HepG2 (cell line): Measurements from ENCODE around the gene MACROH2A1. TPM values are rescaled to one million over a fixed set of nuclear protein-coding genes. Genes with fewer than 3 reads are reported as not detected.

Source experiments
- ATF7 ChIP-seq, 2 experiments: fragments of 450-650 bp in 1 of 2; sonication (generic) in 1 of 2; formaldehyde crosslinking in 1 of 2; IDR thresholded peaks; 2 replicates each; pipeline versions ENCODE4 v1.4.0 to v1.6.1; 2016 to 2020; ENCODE audit warnings: antibody characterized with exemption in 1 of 2, mild to moderate bottlenecking in 1 of 2, missing genetic modification reagents in 1 of 2
- FOXA3 ChIP-seq: IDR thresholded peaks from 2 replicates; pipeline ENCODE4 v1.6.1; 2016; ENCODE audit warnings: missing genetic modification reagents, missing compliant biosample characterization
- HDAC1 ChIP-seq: sonication (generic); formaldehyde crosslinking; IDR thresholded peaks from 2 replicates; pipeline ENCODE4 v1.5.1; 2020; ENCODE audit warnings: mild to moderate bottlenecking, missing genetic modification reagents
- POLR2AphosphoS5 ChIP-seq: IDR thresholded peaks from 2 replicates; pipeline ENCODE4 v1.6.1; 2012; ENCODE audit warnings: low read depth, low read length
- RAD51 ChIP-seq: fragments of 450-650 bp; IDR thresholded peaks from 2 replicates; pipeline ENCODE4 v1.6.1; 2016; ENCODE audit warnings: borderline replicate concordance
- SALL1 ChIP-seq: sonication (generic); formaldehyde crosslinking; IDR thresholded peaks from 2 replicates; pipeline ENCODE4 v1.8.0; 2022; ENCODE audit warnings: mild to moderate bottlenecking, missing genetic modification reagents
- SIX1 ChIP-seq: sonication (generic); formaldehyde crosslinking; IDR thresholded peaks from 2 replicates; pipeline ENCODE4 v1.4.0; 2020; ENCODE audit warnings: missing genetic modification reagents, borderline replicate concordance
- SIX4 ChIP-seq: sonication (generic); formaldehyde crosslinking; IDR thresholded peaks from 2 replicates; pipeline ENCODE4 v1.4.0; 2020; ENCODE audit warnings: missing genetic modification reagents
- SNAPC2 ChIP-seq: sonication (generic); formaldehyde crosslinking; IDR thresholded peaks from 2 replicates; pipeline ENCODE4 v1.8.1; 2022; ENCODE audit warnings: mild to moderate bottlenecking, missing genetic modification reagents
- SOX13 ChIP-seq, 3 experiments: fragments of 450-650 bp in 1 of 3; sonication (generic) in 1 of 3; formaldehyde crosslinking in 1 of 3; IDR thresholded peaks in 2 of 3; conservative IDR thresholded peaks in 1 of 3; 2 replicates each; pipeline versions ENCODE4 v1.5.0 to v1.6.1; 2016 to 2020; ENCODE audit warnings: antibody characterized with exemption in 1 of 3, mild to moderate bottlenecking in 1 of 3, missing compliant biosample characterization in 1 of 3, missing genetic modification reagents in 1 of 3, moderate library complexity in 1 of 3
- ZFP36 ChIP-seq: fragments of 150-350 bp; IDR thresholded peaks from 2 replicates; pipeline ENCODE4 v1.6.1; 2018; ENCODE audit warnings: borderline replicate concordance, low read length, low read depth; ENCODE audit not compliant: partially characterized antibody
- ZNF205 ChIP-seq: IDR thresholded peaks from 2 replicates; pipeline ENCODE4 v1.6.1; 2018; ENCODE audit warnings: missing biosample characterization, missing genetic modification reagents
- polyA plus RNA-seq, 8 experiments: library from polyadenylated mRNA; depleted of rRNA in 3 of 8; stranded (reverse) in 7 of 8; unstranded in 1 of 8; fragments of >200 nt; fragmentation: Illumina TruSeq in 4 of 8; extraction: Trizol in 4 of 8; gene quantifications; 2 replicates each; pipeline versions ENCODE4 v1.2.1 to v1.2.3, GENCODE V29; 2011 to 2016; ENCODE audit warnings: low read depth in 4 of 8, missing spikeins in 1 of 8, mixed read lengths in 1 of 8; ENCODE audit not compliant: insufficient read depth in 1 of 8
- total RNA-seq, 5 experiments: library from RNA; depleted of rRNA; stranded (reverse); fragments of >200 nt; fragmentation: Illumina TruSeq; extraction: Trizol; gene quantifications; 2 replicates each; pipeline ENCODE4 v1.2.3, GENCODE V29; 2016; ENCODE audit warnings: low read depth in 1 of 5
- TF ChIP-seq, protein P1 (sequence below): sonication (generic); formaldehyde crosslinking; IDR thresholded peaks from 2 replicates; pipeline ENCODE4 v1.9.0; 2022; ENCODE audit warnings: missing genetic modification reagents, mild to moderate bottlenecking, borderline replicate concordance
- TF ChIP-seq, protein P2 (sequence below): IDR thresholded peaks from 2 replicates; pipeline ENCODE4 v1.6.1; 2016; ENCODE audit warnings: missing compliant biosample characterization, missing genetic modification reagents, borderline replicate concordance
- TF ChIP-seq, protein P3 (sequence below): sonication (generic); formaldehyde crosslinking; IDR thresholded peaks from 2 replicates; pipeline ENCODE4 v1.8.0; 2022; ENCODE audit warnings: mild to moderate bottlenecking, missing genetic modification reagents; ENCODE audit not compliant: insufficient replicate concordance
- TF ChIP-seq, protein P4 (sequence below): sonication (generic); formaldehyde crosslinking; IDR thresholded peaks from 2 replicates; pipeline ENCODE4 v1.4.0; 2020; ENCODE audit warnings: missing genetic modification reagents, borderline replicate concordance
- TF ChIP-seq, protein P5 (sequence below): sonication (generic); formaldehyde crosslinking; IDR thresholded peaks from 2 replicates; pipeline ENCODE4 v1.5.1; 2020; ENCODE audit warnings: mild to moderate bottlenecking, missing genetic modification reagents, borderline replicate concordance

The MACROH2A1 gene
- total and polyA plus RNA-seq, 2 of the 13 experiments (the other 11 are each of a cell fraction or from before 2014, with no cell fraction given), result 69.1 to 158 TPM

DNA sequence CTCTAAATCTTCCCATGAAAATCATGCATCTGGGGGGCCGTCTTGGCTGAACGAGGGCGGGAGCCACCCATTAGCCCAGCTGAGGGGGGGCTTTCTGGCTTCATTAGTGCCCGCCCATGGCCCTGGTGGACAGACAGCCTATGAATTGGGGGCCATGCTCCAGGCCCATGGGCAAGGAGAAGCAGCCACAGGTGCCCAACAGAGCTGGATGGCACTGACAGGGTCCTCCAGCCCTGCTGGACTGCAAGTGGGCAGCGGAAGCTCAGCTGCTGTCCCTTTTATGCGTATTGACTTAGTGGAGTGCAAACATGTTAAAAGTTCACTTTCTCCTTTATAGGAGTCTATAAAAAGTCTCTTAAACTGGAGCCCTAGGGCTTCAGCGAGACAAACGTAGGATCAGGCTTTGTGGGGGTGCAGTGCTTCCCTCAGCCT lies 75.3 kb downstream of the MACROH2A1 start (continued):
- TF ChIP-seq SOX13 (IDR thresholded peaks at IDR 0.05) (no peak), SOX13 (CRISPR knock-in tag; conservative IDR thresholded peaks at IDR 0.05 in 1 of 2, IDR thresholded peaks at IDR 0.05 in 1 of 2) (peak in 1 of 2 experiments; percentile 29; a peak in 1 of 4 replicates), ATF7 (IDR thresholded peaks at IDR 0.05) (no peak), ATF7 (CRISPR knock-in tag; IDR thresholded peaks at IDR 0.05) (no peak), ZFP36 (no peak), HDAC1 (CRISPR knock-in tag) (peak; percentile 54; the same call in 1 of the 2 replicates), RAD51 (no peak), FOXA3 (CRISPR knock-in tag) (peak; percentile 89), POLR2AphosphoS5 (no peak), SALL1 (peak; percentile 63), SIX4 (CRISPR knock-in tag) (no peak), SNAPC2 (CRISPR knock-in tag) (no peak), ZNF205 (CRISPR knock-in tag) (0 out of 2 replicates have a peak, but pooled peaks have one; percentile 33), SIX1 (CRISPR knock-in tag) (no peak)
- TF ChIP-seq, protein P1, sequence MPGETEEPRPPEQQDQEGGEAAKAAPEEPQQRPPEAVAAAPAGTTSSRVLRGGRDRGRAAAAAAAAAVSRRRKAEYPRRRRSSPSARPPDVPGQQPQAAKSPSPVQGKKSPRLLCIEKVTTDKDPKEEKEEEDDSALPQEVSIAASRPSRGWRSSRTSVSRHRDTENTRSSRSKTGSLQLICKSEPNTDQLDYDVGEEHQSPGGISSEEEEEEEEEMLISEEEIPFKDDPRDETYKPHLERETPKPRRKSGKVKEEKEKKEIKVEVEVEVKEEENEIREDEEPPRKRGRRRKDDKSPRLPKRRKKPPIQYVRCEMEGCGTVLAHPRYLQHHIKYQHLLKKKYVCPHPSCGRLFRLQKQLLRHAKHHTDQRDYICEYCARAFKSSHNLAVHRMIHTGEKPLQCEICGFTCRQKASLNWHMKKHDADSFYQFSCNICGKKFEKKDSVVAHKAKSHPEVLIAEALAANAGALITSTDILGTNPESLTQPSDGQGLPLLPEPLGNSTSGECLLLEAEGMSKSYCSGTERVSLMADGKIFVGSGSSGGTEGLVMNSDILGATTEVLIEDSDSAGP (CRISPR knock-in tag), result peak; percentile 73
- TF ChIP-seq, protein P2, sequence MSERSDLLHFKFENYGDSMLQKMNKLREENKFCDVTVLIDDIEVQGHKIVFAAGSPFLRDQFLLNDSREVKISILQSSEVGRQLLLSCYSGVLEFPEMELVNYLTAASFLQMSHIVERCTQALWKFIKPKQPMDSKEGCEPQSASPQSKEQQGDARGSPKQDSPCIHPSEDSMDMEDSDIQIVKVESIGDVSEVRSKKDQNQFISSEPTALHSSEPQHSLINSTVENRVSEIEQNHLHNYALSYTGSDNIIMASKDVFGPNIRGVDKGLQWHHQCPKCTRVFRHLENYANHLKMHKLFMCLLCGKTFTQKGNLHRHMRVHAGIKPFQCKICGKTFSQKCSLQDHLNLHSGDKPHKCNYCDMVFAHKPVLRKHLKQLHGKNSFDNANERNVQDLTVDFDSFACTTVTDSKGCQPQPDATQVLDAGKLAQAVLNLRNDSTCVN (CRISPR knock-in tag), result no peak
- TF ChIP-seq, protein P3, sequence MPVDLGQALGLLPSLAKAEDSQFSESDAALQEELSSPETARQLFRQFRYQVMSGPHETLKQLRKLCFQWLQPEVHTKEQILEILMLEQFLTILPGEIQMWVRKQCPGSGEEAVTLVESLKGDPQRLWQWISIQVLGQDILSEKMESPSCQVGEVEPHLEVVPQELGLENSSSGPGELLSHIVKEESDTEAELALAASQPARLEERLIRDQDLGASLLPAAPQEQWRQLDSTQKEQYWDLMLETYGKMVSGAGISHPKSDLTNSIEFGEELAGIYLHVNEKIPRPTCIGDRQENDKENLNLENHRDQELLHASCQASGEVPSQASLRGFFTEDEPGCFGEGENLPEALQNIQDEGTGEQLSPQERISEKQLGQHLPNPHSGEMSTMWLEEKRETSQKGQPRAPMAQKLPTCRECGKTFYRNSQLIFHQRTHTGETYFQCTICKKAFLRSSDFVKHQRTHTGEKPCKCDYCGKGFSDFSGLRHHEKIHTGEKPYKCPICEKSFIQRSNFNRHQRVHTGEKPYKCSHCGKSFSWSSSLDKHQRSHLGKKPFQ, result no peak
- TF ChIP-seq, protein P4, sequence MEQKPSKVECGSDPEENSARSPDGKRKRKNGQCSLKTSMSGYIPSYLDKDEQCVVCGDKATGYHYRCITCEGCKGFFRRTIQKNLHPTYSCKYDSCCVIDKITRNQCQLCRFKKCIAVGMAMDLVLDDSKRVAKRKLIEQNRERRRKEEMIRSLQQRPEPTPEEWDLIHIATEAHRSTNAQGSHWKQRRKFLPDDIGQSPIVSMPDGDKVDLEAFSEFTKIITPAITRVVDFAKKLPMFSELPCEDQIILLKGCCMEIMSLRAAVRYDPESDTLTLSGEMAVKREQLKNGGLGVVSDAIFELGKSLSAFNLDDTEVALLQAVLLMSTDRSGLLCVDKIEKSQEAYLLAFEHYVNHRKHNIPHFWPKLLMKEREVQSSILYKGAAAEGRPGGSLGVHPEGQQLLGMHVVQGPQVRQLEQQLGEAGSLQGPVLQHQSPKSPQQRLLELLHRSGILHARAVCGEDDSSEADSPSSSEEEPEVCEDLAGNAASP (CRISPR knock-in tag), result no peak
- TF ChIP-seq, protein P5, sequence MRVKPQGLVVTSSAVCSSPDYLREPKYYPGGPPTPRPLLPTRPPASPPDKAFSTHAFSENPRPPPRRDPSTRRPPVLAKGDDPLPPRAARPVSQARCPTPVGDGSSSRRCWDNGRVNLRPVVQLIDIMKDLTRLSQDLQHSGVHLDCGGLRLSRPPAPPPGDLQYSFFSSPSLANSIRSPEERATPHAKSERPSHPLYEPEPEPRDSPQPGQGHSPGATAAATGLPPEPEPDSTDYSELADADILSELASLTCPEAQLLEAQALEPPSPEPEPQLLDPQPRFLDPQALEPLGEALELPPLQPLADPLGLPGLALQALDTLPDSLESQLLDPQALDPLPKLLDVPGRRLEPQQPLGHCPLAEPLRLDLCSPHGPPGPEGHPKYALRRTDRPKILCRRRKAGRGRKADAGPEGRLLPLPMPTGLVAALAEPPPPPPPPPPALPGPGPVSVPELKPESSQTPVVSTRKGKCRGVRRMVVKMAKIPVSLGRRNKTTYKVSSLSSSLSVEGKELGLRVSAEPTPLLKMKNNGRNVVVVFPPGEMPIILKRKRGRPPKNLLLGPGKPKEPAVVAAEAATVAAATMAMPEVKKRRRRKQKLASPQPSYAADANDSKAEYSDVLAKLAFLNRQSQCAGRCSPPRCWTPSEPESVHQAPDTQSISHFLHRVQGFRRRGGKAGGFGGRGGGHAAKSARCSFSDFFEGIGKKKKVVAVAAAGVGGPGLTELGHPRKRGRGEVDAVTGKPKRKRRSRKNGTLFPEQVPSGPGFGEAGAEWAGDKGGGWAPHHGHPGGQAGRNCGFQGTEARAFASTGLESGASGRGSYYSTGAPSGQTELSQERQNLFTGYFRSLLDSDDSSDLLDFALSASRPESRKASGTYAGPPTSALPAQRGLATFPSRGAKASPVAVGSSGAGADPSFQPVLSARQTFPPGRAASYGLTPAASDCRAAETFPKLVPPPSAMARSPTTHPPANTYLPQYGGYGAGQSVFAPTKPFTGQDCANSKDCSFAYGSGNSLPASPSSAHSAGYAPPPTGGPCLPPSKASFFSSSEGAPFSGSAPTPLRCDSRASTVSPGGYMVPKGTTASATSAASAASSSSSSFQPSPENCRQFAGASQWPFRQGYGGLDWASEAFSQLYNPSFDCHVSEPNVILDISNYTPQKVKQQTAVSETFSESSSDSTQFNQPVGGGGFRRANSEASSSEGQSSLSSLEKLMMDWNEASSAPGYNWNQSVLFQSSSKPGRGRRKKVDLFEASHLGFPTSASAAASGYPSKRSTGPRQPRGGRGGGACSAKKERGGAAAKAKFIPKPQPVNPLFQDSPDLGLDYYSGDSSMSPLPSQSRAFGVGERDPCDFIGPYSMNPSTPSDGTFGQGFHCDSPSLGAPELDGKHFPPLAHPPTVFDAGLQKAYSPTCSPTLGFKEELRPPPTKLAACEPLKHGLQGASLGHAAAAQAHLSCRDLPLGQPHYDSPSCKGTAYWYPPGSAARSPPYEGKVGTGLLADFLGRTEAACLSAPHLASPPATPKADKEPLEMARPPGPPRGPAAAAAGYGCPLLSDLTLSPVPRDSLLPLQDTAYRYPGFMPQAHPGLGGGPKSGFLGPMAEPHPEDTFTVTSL (CRISPR knock-in tag), result peak; percentile 77; the same call in 1 of the 2 replicates
